GM19468 (cell line): Measurements from ENCODE around the gene MGA.

ENCODE experiments used
- ATAC-seq: cut with Tn5 transposase; IDR thresholded peaks from one replicate; pipeline ENCODE4 v1.9.1; 2021; ENCODE audit warnings: mild to moderate bottlenecking, moderate library complexity, moderate number of reproducible peaks; ENCODE audit not compliant: unreplicated experiment; ENCODE audit errors: extremely low read depth

The MGA gene

DNA sequence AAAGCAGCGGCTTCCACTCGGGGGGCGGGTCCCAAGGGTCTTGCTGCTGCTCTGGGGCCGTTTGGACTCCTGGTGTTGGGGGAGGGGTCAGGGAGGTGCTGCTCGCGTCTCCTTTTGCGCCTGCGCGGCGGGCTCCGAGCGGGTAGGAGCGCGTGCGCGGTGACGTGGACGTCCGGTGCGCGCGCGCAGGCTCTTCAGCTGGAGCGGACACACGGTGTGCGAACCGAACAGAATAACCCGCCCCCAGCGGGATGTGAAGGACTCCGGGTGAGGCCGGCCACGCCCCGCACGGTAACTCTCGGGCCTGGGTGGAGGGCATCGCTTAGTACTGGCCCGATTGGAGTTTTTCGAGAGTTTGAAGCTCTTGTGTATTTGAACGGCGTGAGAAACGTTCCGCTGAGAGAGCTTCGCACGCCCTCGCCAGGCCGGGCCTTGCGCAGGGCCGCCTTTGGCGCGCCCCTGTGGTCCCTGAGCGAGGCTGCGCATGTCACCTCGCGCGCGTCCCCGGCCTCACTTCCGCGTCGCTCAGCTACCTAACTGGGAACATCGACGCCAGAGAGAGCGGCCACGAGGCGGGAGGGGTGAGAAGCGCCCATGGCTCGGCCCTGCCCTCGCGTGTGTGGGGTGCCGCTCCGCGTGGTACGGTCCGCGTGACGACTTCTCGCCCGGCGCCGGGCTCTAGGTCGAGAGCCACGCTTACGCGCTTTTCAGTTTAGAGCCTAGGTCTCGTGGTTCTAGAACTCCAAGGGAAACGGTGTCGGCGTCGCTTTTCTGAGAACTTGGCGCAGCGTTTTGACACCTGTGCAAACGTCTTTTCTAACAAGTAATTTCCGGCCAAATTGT is at the start of gene MGA:
Gene MGA (plus strand): TSS at position 171 of the 843 bp plus-strand sequence.
- peak; percentile 44 for ATAC-seq

- no peak for ATAC-seq
Observed at GRCh38 chr15:41620536-41621199, 39.5 kb upstream of the MGA start.

DNA sequence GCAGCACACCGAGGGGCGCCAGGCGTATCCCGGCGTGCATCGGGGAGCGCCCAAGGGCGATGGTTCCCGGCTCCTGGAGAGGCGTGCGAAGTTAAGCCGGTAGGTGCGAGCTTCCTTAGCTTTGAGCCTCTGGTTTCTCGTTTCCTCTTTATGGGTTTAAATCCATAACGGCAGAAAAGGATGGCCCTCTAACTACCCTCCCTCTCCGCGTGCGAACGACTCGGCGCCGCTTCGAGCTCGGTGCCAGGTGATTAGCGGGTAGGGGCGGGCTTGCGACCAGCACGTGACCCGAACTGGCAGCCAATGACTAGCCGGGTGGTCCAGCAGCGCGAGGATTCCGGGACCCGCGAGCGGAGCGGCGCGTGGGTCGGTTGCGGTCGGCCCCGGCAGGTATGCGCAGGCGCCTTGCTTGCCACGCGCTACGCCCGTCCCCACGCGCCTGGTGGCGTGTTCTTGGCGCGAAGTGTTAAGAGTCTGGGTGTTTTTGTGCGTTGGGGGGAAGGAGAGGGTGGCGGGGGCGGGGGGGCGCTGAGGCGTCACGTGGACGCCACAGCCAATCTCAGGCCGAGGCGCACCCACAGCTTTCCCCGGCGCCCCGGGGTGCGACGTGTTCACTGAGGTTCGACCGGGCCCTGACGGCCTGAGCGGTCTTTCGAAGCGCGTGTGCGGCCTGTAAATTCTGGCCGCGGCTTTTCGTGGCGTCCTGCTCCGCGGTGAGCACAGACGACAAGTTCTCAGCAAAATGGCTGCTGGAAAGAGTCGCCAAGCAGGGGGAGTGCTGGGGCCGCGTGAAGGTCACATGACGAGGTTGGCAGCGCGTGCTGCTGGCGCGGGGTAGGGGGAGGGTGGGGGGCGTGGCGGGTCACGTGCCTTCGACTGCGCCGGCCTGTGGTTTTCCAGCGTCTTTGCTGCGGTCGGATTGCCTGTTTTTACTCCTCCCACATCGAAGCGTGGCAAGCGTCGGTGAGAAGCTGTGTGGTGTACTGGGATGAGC is 38.7 kb upstream of the MGA start:
- ATAC-seq, result no peak

DNA sequence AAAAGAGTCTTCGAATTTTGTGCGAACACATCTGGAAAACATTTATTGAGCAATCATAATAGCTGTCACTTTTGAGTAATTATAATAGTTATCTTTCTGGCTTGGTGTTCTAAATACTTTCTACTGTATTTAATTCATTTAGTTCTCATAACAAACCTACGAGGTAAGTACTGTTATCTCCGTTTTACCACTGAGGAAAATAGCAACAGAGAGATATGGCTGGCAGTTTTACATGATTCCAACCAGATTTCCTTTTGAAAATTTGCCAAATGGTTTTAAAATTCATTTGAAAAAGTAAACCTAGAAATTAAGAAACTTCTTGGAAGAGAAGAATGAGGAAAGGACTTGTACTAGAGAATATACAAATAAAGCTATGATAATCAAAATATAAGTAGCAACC is 37.3 kb upstream of the MGA start:
- ATAC-seq, result no peak

DNA sequence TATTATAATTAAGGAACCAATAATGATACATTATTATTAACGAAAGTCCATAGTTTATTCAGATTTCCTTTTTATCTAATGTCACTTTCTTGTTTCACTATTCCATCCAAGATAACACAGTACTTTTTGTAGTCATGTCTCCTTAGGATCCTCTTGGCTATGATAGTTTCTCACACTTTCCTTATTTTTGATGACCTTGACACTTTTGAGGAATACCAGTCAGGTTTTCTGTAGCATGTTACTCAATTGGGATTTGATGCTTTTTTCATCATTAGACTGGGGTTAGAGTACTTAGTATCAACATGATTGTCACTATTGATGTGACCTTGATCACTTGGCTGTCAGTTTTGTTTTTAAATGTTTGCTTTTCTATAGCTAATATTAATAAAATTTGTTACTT is 33.0 kb upstream of the MGA start:
- ATAC-seq, result no peak

GRCh38 chr15:41629463-41629862 is 30.7 kb upstream of the MGA start:
- no peak for ATAC-seq

GRCh38 chr15:41629883-41630282 is 30.3 kb upstream of the MGA start:
- no peak for ATAC-seq

- ATAC-seq, result no peak
Observed at GRCh38 chr15:41630616-41631217, 29.5 kb upstream of the MGA start.

DNA sequence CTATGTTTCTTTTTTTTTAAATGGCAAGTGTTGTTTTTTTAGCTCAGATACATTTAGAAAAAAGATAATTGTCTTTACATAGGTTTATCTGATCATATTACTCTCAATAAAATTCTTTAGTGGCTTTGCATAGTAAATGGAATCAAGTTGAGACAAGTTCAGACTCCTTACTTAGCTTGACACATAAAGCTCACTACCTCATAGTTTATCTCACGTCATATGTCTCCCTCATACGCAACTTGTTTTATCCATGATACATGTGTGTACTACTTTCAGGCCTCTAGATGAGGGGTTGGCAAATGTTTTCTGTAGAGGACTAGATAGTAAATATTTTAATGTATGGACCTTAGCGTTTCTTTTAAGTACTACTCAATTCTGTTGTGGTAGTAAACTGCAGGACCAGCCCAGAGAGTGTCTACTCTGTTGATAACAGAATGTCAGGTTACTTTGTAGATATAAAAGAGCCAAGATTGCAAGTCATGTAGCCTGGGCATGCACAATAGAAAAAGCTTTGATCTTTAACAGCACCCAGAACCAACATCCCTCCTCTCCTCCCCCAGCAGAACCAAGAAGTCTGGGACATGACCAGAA is 28.2 kb upstream of the MGA start:
- no peak for ATAC-seq

- no peak for ATAC-seq
Observed at GRCh38 chr15:41633609-41634008, 26.6 kb upstream of the MGA start.

DNA sequence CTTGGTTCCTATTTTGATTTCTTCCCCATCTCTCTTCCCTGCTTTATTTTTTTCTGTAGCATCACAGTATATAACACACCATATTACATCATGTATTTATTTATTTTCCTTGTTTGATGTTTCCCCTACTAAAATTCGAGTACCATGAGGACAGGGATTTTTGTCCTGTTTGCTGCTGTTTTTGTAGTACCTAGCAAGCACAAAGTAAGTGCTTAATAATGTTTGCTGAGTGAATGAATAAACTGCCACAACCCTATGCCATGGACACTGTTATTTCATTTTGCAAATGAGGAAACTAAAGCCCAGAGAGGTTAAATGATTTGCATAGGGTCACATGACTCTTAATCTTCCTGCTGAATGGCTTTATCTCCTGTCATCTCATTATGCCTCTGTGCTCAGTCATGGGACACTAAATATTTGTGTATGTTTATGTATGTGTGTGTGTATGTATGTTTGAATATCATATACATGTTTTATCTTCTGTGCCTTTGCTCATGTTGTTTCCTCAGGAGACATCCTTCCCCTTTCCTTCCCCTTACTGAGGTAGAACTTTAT is 26.1 kb upstream of the MGA start:
- no peak for ATAC-seq

GRCh38 chr15:41637086-41637485 is 23.1 kb upstream of the MGA start:
- no peak for ATAC-seq

GRCh38 chr15:41640985-41641384 is 19.2 kb upstream of the MGA start:
- no peak for ATAC-seq

DNA sequence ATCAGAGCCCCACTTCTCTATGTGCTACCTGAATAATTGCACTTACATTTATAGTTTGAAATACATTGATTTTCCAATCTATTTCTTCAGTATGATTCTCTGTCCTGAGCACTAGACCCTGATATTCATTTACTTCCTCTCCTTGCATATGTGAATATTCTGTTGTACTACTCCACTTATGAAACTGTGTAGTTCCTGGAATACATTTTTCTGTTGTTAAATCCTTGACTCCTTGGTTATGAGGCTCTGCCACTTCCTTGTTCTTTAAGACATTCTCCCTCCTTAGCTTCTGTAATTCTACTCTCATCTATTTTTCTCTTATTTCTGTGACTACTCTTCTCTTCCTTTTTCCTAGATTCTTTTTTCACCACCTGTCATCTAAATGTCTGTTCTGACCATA is 12.9 kb upstream of the MGA start:
- ATAC-seq, result no peak

DNA sequence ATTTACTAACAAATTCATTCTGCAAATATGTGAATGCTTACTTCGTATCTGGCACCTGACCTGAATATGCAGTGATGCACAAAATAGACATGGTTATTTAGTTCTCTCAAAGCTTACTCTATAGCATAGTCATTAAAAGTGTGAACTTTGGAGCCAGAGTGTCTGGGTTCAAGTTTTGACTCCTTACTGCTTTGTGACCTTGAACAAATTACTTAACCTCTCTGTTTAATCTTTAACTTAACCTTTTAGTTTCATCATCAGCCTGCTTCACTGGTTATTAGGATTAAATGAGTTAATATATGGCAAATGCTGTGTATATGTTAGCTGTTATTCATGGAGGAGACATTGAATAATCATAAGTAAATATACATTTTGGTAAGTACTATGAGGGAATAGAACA is 12.1 kb upstream of the MGA start:
- no peak for ATAC-seq

DNA sequence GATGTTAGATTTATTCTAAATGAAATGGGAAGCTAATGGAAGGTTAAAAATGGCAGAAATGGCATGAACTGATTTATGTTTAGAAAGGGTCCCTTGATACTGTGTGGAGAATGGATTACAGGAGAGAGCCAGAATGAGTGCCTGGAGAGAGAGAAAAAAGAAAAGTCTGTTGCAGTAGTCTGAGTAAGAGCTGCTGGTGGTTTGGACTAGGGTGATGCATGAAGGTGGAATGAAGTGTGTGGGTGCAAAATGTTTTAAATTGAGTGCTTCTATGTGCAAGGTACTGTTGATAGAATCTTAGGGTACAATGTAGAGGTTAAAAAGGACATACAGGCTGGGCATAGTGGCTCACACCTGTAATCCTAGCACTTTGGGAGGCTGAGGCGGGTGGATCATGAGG is 11.4 kb upstream of the MGA start:
- ATAC-seq, result no peak

DNA sequence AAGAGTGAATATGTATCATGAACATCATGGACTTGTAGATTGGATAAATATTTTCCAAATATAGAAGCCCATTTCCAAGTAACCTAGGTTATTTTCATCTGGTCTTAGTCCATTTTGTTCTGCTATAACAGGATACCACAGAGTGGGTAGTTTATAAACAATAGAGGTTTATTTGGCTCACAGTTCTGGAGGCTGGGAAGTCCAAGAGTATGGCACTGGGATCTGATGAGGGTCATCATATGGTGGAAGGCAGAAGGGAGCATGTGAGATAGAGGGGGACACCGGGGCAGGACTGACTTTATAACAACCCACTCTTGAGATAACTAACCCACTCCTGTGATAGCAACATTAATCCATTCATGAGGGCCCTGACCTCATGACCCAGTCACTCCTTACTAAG is 9.4 kb upstream of the MGA start:
- ATAC-seq, result no peak

DNA sequence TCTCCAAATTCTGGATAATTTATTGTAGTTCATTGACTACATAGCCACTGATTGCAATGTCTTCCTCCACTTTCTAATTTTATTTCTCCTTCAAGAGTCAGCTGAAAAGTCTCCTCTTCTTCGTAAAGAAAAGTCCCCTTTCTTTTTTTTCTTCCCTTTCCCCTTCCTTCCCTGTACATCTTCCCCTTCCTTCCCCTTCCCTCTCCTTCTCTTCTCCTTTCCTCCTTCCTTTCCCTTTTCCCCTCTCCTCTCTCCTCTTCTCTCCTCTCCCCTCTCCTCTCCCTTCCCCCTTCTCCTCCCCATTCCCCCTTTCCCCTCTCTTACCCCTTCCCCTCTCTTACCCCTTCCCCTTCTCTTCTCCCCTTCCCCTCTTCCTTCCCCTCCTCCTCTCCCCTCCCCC is 8.8 kb upstream of the MGA start:
- ATAC-seq, result no peak

GRCh38 chr15:41653760-41654159 is 6.4 kb upstream of the MGA start:
- ATAC-seq, result no peak

- ATAC-seq, result no peak
Observed at GRCh38 chr15:41655716-41656115, 4.5 kb upstream of the MGA start.
